Endothelial cell of umbilical vein (primary cell): Measurements from ENCODE around the gene TSPAN10. TPM values are rescaled to one million over a fixed set of nuclear protein-coding genes. Genes with fewer than 3 reads are reported as not detected.

Experiments
- BruUV-seq: library from RNA; stranded (reverse); fragments of 400-500 nt; replicated peaks from 2 replicates; lab custom pipeline; 2021; lab: Mats Ljungman, UMichigan
- CTCF ChIA-PET: fragments of 300-600, 350-600 bp; sonication (Branson Sonifier 250); formaldehyde crosslinking; loops from one replicate; lab custom pipeline; 2021; ENCODE audit warnings: antibody characterized with exemption, inconsistent platforms; lab: Charles Lee
- POLR2A ChIA-PET: fragments of 300-600, 350-600 bp; sonication (Branson Sonifier 250); formaldehyde crosslinking; loops from one replicate; lab custom pipeline; 2021; ENCODE audit warnings: antibody characterized with exemption, inconsistent platforms; lab: Charles Lee
- DNase-seq: peaks from one replicate; pipeline ENCODE4 v3.0.0-alpha.2; 2011; ENCODE audit warnings: low read depth, low spot score
- FAIRE-seq: peaks from 2 replicates; lab custom pipeline; 2011; peaks lifted over from hg19 to GRCh38; lab: Jason Lieb, UNC
- H2AFZ ChIP-seq: 2 replicates; pipeline ENCODE4 v1.6.0; 2012; ENCODE audit warnings: low read depth, low read length, control low read depth, inconsistent platforms
- H3K27ac ChIP-seq: 2 replicates; pipeline ENCODE4 v1.5.1; 2011; ENCODE audit warnings: low read depth, mild to moderate bottlenecking, control low read depth, low read length, moderate library complexity; ENCODE audit not compliant: insufficient read depth
- H3K27me3 ChIP-seq, 2 experiments: 2 replicates each; pipeline versions ENCODE4 v1.6.0 to v1.6.1; 2011; ENCODE audit warnings: low read length in 2 of 2, mixed read lengths in 1 of 2; ENCODE audit not compliant: control insufficient read depth in 2 of 2, insufficient read depth in 2 of 2
- H3K36me3 ChIP-seq, 2 experiments: 2 replicates in 1 of 2; 3 replicates in 1 of 2; pipeline ENCODE4 v1.5.1; 2011; ENCODE audit warnings: low read length in 2 of 2, mild to moderate bottlenecking in 1 of 2, moderate library complexity in 1 of 2; ENCODE audit not compliant: control insufficient read depth in 2 of 2, insufficient read depth in 2 of 2; ENCODE audit errors: extremely low read depth in 1 of 2
- H3K4me1 ChIP-seq: 3 replicates; pipeline ENCODE4 v1.5.1; 2011; ENCODE audit warnings: mild to moderate bottlenecking, low read length; ENCODE audit not compliant: control insufficient read depth, insufficient read depth; ENCODE audit errors: extremely low read depth
- H3K4me2 ChIP-seq: 2 replicates; pipeline ENCODE4 v1.6.1; 2011; ENCODE audit warnings: low read length, control low read depth, mixed read lengths; ENCODE audit not compliant: insufficient read depth
- H3K4me3 ChIP-seq, 3 experiments: fragments of 200-600 bp in 1 of 3; sonication (generic), shearing (Covaris generic) in 1 of 3; replicated peaks in 1 of 3; 2 replicates each; pipeline ENCODE4 v1.5.1; 2011 to 2016; ENCODE audit warnings: control low read depth in 3 of 3, low read length in 3 of 3, mild to moderate bottlenecking in 2 of 3, inconsistent platforms in 1 of 3, low read depth in 1 of 3, moderate library complexity in 1 of 3; ENCODE audit not compliant: insufficient read depth in 1 of 3
- H3K79me2 ChIP-seq: 2 replicates; pipeline ENCODE4 v1.6.0; 2012; ENCODE audit warnings: low read length, inconsistent platforms; ENCODE audit not compliant: control insufficient read depth, insufficient read depth
- H3K9ac ChIP-seq: replicated peaks from 2 replicates; pipeline ENCODE3; 2011; ENCODE audit warnings: low read length, control low read depth; ENCODE audit not compliant: insufficient read depth; ENCODE audit errors: extremely low read depth
- H3K9me1 ChIP-seq: replicated peaks from 3 replicates; pipeline ENCODE4 v1.6.0; 2011; ENCODE audit warnings: mild to moderate bottlenecking, low read length; ENCODE audit not compliant: control insufficient read depth, insufficient read depth; ENCODE audit errors: extremely low read depth
- H3K9me3 ChIP-seq: replicated peaks from 2 replicates; pipeline ENCODE4 v1.5.1; 2012; ENCODE audit warnings: low read length, inconsistent platforms; ENCODE audit not compliant: control insufficient read depth, insufficient read depth
- H4K20me1 ChIP-seq: replicated peaks from 2 replicates; pipeline ENCODE3; 2011; ENCODE audit warnings: mild to moderate bottlenecking, low read length; ENCODE audit not compliant: control insufficient read depth, insufficient read depth; ENCODE audit errors: extremely low read depth
- EZH2 ChIP-seq: IDR thresholded peaks from 2 replicates; pipeline ENCODE4 v1.6.1; 2012; ENCODE audit warnings: borderline replicate concordance, low read depth, mild to moderate bottlenecking, moderate library complexity, low read length, inconsistent platforms; ENCODE audit not compliant: severe bottlenecking
- MYC ChIP-seq: IDR thresholded peaks from one replicate; pipeline ENCODE4 v1.6.1; 2011; ENCODE audit warnings: mild to moderate bottlenecking, low read depth, low read length
- dilution Hi-C: fragments of 300-500 bp; cut with MboI; formaldehyde crosslinking; loops from one replicate; pipeline ENCODE4 v1.15.0; 2019; ENCODE audit warnings: low sequenced_read_pairs; ENCODE audit not compliant: extremely low pct_ligation_motif_present
- intact Hi-C: fragments of 100-400 bp; cut with micrococcal nuclease; formaldehyde crosslinking; loops from one replicate; pipeline ENCODE4 v1.10.0; 2022
- polyA plus RNA-seq, 4 experiments: library from polyadenylated mRNA; depleted of rRNA in 3 of 4; stranded (reverse) in 3 of 4; unstranded in 1 of 4; fragments of >200 nt; gene quantifications; 2 replicates each; pipeline versions ENCODE4 v1.2.1 to v1.2.3, GENCODE V29; 2011 to 2012; ENCODE audit warnings: missing spikeins in 1 of 4
- total RNA-seq: library from RNA; stranded (reverse); gene quantifications from 2 replicates; pipeline ENCODE4 v1.2.3, GENCODE V29; 2021
- TF ChIP-seq, protein P1 (sequence below), 2 donors: IDR thresholded peaks; 1 replicate in 1 of 2; 2 replicates in 1 of 2; pipeline ENCODE4 v1.5.1; 2011; ENCODE audit warnings: low read length in 2 of 2, mild to moderate bottlenecking in 2 of 2, moderate library complexity in 2 of 2, control low read depth in 1 of 2, inconsistent platforms in 1 of 2, low read depth in 1 of 2; ENCODE audit not compliant: insufficient read depth in 1 of 2; ENCODE audit errors: extremely low read depth in 1 of 2

Gene TSPAN10
- total and polyA plus RNA-seq, 2 donors (not counting 3 experiments of a cell fraction or from before 2014, with no cell fraction given) = 0.91 to 1.1 TPM

DNA sequence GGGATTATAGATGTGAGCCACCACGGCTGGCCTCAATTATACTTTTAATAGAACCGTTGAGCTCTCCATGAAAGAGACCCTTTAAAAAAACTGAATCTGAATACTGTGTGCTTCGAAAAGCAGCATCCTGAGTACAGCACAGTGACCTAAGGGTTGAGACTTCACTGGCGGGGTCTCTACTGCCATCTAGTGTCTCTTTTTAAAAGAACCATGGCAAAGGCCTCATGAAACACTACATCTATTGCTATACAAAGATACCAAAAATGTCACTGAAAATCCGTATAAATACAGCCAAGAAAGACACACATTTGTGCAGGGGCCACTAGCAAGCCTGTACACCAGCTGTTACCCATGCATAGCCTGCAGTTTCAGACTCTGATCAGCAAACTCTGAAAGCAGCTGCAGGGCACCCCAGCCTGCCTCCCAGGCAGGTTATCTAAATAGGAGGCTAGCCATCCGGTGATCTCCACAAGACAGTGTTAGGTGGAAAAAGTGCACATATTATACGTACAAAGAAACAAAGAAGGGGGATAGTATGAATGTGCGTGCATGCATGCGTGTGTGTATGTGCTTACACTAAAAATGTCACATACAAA is 35.4 kb upstream of the TSPAN10 start:
- Histone ChIP-seq H3K27ac (no peak overlapping the region), H4K20me1 (peaks cover 5% of the 10 kb centered on the region), H3K9me1 (no peaks in the 10 kb centered on the region), H3K27me3 (no peaks in the 10 kb centered on the region), H2AFZ (no peak overlapping the region), H3K9me3 (no peaks in the 10 kb centered on the region), H3K4me3 (no peak overlapping the region), H3K9ac (no peak overlapping the region), H3K4me1 (peaks cover 6% of the 10 kb centered on the region), H3K36me3 (peaks cover 27 to 37% of the 10 kb centered on the region in 2 experiments), H3K4me2 (no peak overlapping the region), H3K79me2 (peaks cover 20% of the 10 kb centered on the region)
- dilution Hi-C loops (no loop called here), intact Hi-C loops (loop anchor here (1.0 to 5.0 kb wide), 4 partner anchors 34 to 348 kb away; no protein-coding TSS in a partner anchor)
- FAIRE-seq = peak; percentile 63
- TF ChIP-seq MYC = no peak
- no peak for TF ChIP-seq EZH2
- TF ChIP-seq, protein P1, sequence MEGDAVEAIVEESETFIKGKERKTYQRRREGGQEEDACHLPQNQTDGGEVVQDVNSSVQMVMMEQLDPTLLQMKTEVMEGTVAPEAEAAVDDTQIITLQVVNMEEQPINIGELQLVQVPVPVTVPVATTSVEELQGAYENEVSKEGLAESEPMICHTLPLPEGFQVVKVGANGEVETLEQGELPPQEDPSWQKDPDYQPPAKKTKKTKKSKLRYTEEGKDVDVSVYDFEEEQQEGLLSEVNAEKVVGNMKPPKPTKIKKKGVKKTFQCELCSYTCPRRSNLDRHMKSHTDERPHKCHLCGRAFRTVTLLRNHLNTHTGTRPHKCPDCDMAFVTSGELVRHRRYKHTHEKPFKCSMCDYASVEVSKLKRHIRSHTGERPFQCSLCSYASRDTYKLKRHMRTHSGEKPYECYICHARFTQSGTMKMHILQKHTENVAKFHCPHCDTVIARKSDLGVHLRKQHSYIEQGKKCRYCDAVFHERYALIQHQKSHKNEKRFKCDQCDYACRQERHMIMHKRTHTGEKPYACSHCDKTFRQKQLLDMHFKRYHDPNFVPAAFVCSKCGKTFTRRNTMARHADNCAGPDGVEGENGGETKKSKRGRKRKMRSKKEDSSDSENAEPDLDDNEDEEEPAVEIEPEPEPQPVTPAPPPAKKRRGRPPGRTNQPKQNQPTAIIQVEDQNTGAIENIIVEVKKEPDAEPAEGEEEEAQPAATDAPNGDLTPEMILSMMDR (IDR thresholded peaks at IDR 0.05; ENCODE audit: extremely low read depth in 1 of 2, insufficient read depth in 1 of 2, low read depth in 1 of 2, low read length in 2 of 2) = peak; percentile 69 to 71
- ChIA-PET CTCF (interaction anchor here (0.6 to 2.5 kb wide), 36 partner anchors 12 to 350 kb away, joined by 3 to 23 read pairs (median 4); partner anchors contain the start of genes ACTG1, FAAP100 and FSCN2), POLR2A (no interaction called here)
- DNase-seq = peak; percentile 80
- BruUV-seq = no TSS peak
